NCI-H2029 (cell line): ENCODE data around the gene FADS2.

Source experiments
- DNase-seq: peaks from one replicate; lab custom pipeline; 2025; lab: John Stamatoyannopoulos, UW

The FADS2 gene

DNA sequence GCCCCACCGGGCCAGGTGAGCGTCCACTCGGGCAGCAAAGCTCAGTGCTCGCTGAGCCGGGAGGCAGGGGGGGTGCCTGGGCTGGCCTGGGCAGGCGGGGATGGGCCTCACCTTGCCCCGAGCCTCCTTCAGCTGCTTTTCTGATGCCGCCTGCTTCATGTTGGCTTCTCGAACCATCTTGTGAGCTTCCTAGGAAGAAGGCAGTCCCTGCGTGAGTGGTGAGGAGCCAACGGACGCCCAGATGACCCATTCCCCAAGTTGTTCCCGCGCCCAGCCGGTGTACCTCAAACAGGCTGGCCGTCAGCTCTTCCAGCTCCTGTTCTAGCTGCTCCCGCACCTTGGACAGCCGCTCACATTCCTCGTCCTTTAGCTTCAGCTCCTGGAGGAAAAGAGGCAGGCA lies 79.2 kb downstream of the FADS2 start:
- no peak for DNase-seq

GRCh38 chr11:61907871-61908729 lies 80.0 kb downstream of the FADS2 start:
- no peak for DNase-seq

GRCh38 chr11:61908730-61909316 lies 80.7 kb downstream of the FADS2 start:
- no peak for DNase-seq

DNA sequence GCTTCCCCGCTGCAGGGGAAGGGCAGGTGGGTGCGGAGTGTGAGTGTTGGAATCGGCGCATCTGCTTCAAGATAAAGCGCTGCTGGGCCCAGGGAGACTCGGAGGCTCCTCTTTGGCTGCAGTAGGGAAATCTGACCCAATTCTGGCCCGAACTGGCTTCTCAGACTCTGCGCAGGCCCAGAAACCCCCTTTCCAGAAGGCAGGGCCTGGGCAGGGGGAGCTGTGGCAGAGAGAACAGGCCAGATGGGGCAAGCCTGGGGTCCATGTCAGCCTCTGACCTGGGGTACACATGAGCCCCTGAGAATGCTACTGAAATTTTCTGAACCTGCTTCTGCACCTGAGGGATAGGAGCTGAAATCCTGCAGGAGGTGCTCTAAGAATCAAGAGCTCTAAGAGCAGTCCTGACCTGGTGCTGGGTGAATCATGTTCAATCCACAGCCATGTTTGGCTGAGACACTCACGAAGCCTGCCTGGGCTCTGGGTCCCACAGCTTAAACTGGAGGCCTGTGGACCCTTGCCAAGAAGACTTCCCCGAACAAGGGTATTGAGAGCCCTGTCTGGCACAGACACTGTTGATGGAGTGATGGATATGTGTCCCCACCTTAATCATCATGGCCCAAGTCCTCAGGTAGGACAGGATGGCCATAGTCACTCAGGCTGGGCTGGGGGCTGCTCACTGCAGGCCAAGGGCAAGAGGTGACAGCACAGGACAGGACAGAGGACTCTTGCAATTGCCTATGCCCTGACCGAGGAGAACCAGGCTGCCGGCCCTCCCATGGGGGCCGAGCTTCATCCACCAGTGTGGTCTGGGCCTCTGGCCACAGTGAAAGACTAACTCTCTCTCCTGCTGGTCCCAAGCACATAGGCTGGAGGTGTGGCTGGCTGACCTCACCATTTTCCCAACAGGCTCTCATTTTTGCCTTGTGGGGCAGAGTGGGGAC lies 82.4 kb downstream of the FADS2 start:
- no peak for DNase-seq

DNA sequence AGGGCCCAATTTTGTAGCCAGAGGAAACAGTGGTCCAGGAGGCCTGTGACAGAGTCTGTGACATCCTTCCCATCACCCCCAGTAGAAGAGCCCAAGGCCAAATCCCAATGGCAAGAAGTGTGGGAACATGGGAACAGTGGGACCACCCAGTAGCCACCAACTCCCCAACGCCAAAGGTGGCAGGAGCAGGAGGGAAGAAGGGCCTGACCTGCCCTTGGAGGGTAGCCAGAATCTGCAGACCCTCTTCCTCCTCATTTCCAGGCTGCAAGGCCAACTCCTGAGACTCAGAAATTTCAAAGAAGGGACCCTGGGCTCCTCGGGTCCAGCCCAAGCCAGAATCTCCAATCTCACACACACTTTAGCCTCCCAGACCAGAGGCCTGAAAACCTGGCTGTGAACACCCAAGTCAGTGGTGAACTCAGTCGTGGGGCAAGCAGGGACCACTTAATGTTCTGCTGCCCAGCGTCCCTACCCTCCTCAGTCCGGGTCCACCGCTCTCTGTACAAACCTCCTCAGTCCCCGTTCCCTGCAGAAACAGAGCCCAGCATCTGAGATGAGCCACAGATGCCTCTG lies 83.1 kb downstream of the FADS2 start:
- DNase-seq, result no peak

- DNase-seq, result no peak
These were observed 83.8 kb downstream of the FADS2 start for GRCh38 chr11:61911701-61912529.

DNA sequence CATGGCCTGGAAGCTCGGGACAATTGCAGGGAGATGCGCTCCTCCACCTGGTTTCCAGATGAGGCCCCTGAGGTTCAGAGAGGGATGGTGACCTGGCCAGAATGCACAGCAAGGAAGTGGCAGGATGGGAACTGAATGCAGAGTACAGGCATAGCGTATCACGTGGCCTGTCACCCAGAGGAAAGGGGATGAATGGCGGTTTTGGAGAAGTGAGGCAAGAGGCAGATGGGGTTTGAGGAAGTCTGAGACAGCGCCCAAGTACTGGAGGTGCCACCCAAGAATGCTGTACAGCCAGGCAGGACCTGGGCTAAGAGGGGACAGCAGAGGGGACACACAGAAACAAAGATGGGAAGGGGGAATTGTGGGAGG lies 84.4 kb downstream of the FADS2 start:
- DNase-seq, result no peak

DNA sequence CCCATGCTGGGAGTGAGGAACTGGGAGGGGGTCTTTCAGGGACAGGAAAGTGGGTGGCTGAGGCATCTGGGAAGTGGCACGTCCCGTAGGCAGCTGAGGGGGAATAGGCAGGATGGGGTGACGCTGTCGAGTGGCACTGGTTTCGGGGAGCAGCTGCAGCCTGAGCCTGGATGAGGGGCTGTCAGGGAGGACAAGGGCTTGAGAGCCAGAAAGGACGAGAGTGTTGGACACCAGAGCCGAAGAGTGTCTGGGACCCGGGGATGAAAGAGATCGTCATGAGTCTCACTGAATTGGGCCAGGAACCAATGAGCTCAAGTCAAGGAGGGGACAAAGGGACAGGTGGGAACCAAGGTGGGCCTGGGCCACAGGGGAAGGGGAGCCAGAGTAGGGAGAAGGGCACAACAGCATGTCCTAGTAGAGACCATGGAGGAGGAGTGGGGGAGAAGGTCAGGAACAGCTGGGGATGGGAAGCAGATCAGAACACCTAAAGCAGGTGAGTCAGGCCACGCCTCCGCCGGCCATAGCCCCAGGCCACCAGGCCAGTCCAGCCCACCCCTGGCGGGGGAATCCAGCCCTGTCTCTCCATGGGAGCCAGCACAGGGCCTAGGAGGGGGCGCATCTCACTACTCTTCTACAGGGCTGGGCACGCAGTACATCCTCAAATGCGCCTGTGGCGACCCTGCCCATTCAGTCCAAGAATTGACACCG lies 85.0 kb downstream of the FADS2 start:
- DNase-seq, result no peak

GRCh38 chr11:61913699-61914395 lies 85.7 kb downstream of the FADS2 start:
- DNase-seq, result no peak

GRCh38 chr11:61914471-61915171 lies 86.5 kb downstream of the FADS2 start:
- DNase-seq, result no peak

- DNase-seq, result no peak
These were observed 88.7 kb downstream of the FADS2 start for GRCh38 chr11:61916737-61917333.
